Measurements from ENCODE around the gene PLD5. TPM values are rescaled to one million over a fixed set of nuclear protein-coding genes. Genes with fewer than 3 reads are reported as not detected.
"Not testable (repeated sequence)": the region's sequence is repeated elsewhere in the genome, so short reads cannot be mapped to it uniquely, and the experiment has no call there.

Gene PLD5
- total and polyA plus RNA-seq, 5 experiments from 2014 or later = 0.22 TPM; not detected in 4

DNA sequence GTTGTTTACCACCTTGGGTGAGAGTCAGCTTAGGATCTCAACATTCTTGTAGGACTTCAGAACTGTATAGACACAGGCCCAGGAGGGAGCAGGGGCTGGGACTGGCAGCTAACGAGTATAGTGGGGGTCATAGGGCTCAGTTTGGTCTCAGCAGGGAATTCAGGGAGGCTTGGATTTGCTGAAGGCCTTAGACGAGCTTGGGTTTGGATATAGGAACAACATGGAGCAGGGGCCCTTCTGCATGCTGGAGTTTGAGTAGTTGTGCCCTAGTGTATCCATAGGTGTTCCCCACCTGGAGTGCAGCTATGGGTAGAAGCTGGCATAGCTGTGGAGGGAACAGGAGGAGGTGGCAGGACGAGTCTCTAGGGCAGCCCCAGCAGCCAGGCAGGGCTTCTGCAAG is 462.2 kb downstream of the PLD5 start:
- no peaks in the 10 kb centered on the region for H3K4me1 Mint-ChIP-seq
- no peak for ATAC-seq

DNA sequence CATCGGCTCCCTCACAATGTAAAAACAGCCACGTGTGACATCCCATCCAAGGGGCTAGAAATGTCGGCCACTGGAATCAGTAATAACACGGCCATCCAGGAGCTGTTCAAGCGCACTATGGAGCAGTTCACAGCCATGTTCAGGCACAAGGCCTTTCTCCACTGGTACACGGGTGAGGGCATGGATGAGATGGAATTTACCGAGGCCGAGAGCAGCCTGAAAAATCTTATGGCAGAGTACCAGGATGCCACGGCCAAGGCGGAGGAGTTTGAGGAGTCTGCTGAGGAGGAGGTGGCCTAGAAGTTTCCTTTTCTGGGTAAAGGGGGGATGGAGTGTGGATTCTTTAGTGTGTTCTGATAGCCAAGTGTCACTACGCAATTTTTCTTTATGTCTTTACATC is 464.5 kb downstream of the PLD5 start:
- H3K4me3 Mint-ChIP-seq = no peak overlapping the region
- peaks cover 0 to 3% (median 0%) of the 10 kb centered on the region in 9 donors for H3K9me3 Mint-ChIP-seq
- no peak for ATAC-seq
- no peaks in the 10 kb centered on the region for H3K4me1 Mint-ChIP-seq
- H3K27ac Mint-ChIP-seq = no peak overlapping the region
- H3K27me3 Mint-ChIP-seq = peaks cover 0 to 3% (median 1%) of the 10 kb centered on the region in 5 donors
- no peak for DNase-seq
- H3K36me3 Mint-ChIP-seq = no peaks in the 10 kb centered on the region
- POLR2A ChIA-PET = no interaction called here

More for the DNA sequence above, 462.2 kb downstream of the PLD5 start:
- Mint-ChIP-seq H3K27ac (no peak overlapping the region), H3K36me3 (no peaks in the 10 kb centered on the region), H3K4me3 (no peak overlapping the region), H3K27me3 (peaks cover 0 to 2% (median 0%) of the 10 kb centered on the region in 5 donors), H3K9me3 (peaks cover 0 to 3% (median 0%) of the 10 kb centered on the region in 9 donors)
- POLR2A ChIA-PET = no interaction called here
- no peak for DNase-seq

DNA sequence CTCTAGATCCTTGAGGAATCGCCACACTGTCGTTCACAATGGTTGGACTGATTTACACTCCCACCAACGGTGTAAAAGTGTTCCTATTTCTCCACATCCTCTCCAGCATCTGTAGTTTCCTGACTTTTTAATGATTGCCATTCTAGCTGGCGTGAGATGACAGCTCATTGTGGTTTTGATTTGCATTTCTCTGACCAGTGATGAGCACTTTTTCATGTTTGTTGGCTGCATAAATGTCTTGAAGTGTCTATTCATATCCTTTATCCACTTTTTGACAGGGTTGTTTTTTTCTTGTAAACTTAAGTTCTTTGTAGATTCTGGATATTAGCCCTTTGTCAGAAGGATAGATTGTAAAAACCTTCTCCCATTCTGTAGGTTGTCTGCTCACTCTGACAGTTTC is 465.9 kb downstream of the PLD5 start:
- H3K27ac Mint-ChIP-seq, H3K36me3 Mint-ChIP-seq, ATAC-seq, H3K9me3 Mint-ChIP-seq, DNase-seq, H3K27me3 Mint-ChIP-seq, H3K4me1 Mint-ChIP-seq, POLR2A ChIA-PET, H3K4me3 Mint-ChIP-seq: not testable (repeated sequence)

DNA sequence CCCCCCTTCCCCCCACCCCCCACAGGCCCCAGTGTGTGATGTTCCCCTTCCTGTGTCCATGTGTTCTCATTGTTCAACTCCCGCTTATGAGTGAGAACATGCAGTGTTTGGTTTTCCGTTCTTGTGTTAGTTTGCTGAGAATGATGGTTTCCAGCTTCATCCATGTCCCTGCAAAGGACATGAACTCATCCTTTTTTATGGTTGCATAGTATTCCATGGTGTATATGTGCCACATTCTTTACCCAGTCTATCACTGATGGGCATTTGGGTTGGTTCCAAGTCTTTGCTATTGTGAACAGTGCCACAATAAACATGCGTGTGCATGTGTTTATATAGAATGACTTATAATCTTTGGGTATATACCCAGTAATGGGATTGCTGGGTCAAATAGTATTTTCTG is 466.3 kb downstream of the PLD5 start:
- H3K27me3 Mint-ChIP-seq = peaks cover 0 to 12% (median 3%) of the 10 kb centered on the region in 5 donors
- H3K36me3 Mint-ChIP-seq, H3K4me3 Mint-ChIP-seq, ATAC-seq, H3K9me3 Mint-ChIP-seq, DNase-seq, H3K4me1 Mint-ChIP-seq, POLR2A ChIA-PET, H3K27ac Mint-ChIP-seq: not testable (repeated sequence)

DNA sequence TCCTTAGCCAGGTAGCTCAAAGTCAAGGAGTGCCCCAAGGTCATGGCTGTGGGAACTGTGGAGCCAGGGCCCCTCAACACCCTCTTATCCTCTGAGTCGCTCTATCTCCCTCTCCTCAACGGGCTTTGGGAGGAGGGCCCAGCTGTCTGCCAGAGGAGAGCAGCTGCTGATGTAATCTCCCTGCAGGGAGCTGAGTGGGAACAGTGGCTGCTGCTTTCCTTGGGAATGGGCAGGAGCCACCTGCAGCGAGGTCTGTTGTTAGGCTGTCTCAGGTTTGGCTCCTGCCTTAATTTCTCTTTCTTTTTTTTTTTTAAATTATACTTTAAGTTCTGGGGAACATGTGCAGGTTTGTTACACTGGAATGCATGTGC is 466.8 kb downstream of the PLD5 start:
- no peak overlapping the region for H3K27ac Mint-ChIP-seq
- no peak for DNase-seq

DNA sequence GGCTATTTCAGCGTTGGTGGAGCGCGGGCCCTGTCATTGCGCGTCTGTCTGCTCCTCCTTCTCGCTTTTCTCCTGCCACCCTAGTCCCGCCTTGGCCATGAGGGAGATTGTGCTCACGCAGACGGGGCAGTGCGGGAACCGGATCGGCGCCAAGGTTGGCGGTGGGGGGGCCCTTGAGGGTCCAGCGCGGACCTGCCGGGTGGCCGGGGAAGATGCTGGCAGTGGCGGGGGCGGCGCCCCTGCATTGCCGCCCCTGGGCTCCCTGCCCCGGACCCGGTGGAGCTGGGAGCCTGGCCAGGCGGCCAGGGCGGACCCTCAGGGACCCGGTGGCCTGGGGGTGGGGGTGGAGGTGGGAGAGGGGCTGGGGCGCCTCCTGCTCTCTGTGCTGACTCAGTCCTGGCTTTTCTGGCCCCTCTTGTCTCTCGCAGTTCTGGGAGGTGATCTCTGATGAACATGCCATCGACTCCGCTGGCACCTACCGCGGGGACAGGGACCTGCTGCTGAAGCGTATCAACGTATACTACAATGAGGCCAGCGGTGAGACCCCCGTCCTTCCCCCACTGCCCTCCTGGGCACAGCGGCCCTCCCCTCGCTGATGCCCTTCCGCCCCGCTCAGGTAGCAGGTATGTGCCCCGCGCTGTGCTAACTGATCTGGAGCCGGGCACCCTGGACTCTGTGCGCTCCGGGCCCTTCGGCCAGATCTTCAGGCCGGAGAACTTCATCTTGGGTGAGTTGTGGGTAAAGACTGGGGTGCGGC is 467.3 kb downstream of the PLD5 start:
- Mint-ChIP-seq H3K4me3 (no peak overlapping the region), H3K27ac (no peak overlapping the region), H3K36me3 (no peaks in the 10 kb centered on the region), H3K9me3 (peaks cover 0 to 3% (median 0%) of the 10 kb centered on the region in 9 donors), H3K27me3 (peaks cover 0 to 15% (median 3%) of the 10 kb centered on the region in 5 donors), H3K4me1 (no peaks in the 10 kb centered on the region)
- POLR2A ChIA-PET = no interaction called here
- no peak for ATAC-seq
- no peak for DNase-seq

More for the DNA sequence above, 466.8 kb downstream of the PLD5 start:
- no peak for ATAC-seq
- POLR2A ChIA-PET = no interaction called here
- Mint-ChIP-seq H3K4me1 (no peaks in the 10 kb centered on the region), H3K27me3 (peaks cover 0 to 15% (median 3%) of the 10 kb centered on the region in 5 donors), H3K36me3 (no peaks in the 10 kb centered on the region), H3K4me3 (no peak overlapping the region), H3K9me3 (peaks cover 0 to 3% (median 0%) of the 10 kb centered on the region in 9 donors)

DNA sequence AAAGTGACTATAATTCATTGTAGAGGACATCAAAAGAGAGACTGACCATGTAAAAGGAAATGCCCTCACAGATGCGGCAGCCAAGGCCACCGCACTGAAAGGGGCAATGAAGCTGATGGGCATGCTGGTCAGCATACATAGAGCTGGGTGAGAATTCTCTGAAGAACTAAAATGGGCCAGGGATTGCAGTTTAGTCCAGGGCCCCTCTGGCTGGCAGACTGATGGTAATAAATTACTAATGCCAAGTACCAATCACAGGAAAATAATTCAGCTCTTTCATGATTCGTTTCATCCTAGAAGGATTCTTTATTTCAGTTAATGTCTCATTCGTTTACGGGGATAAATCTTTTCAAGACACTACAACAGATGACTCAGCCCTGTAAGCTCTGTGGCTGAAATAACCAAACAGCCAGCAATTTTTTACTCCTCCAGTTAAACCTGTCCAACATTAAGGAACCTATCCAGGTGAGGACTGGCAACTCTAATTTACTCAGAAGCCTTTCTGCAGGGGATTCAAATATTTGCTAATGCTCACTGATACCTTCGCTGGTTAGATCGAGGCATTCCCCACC is 468.7 kb downstream of the PLD5 start:
- peaks cover 0 to 3% (median 0%) of the 10 kb centered on the region in 9 donors for H3K9me3 Mint-ChIP-seq
- POLR2A ChIA-PET = no interaction called here
- no peak overlapping the region for H3K4me3 Mint-ChIP-seq
- H3K36me3 Mint-ChIP-seq = no peaks in the 10 kb centered on the region
- H3K27ac Mint-ChIP-seq = peak overlapping the region in 1 of 10 donors; percentile 7
- H3K27me3 Mint-ChIP-seq = peaks cover 0 to 15% (median 3%) of the 10 kb centered on the region in 5 donors
- H3K4me1 Mint-ChIP-seq = no peaks in the 10 kb centered on the region
- DNase-seq (no peak), ATAC-seq (no peak)

DNA sequence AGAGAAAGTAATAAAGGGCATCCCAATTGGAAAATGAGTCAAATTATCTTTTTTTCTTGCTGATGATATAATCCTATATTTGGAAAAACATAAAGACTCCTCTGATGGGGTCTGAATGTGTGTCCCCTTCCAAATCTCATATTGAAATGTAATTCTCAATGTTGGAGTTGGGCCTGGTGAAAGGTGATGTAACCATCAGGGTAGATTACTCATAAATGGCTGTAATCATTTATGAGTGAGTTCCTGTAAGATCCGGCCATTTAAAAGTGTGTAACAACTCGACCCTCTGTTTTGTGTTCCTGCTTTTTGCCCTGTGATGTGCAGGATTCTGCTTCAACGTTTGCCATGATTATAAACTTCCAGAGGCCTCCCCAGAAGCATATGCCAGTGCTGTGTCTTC is 481.3 kb downstream of the PLD5 start:
- ATAC-seq = no peak
- Mint-ChIP-seq H3K9me3 (peaks cover 0 to 17% (median 6%) of the 10 kb centered on the region in 9 donors), H3K27ac (no peak overlapping the region), H3K4me1 (no peaks in the 10 kb centered on the region), H3K4me3 (no peak overlapping the region), H3K36me3 (peaks cover 0 to 5% (median 1%) of the 10 kb centered on the region in 3 donors), H3K27me3 (peaks cover 0 to 10% (median 0%) of the 10 kb centered on the region in 5 donors)
- DNase-seq = no peak
- POLR2A ChIA-PET = no interaction called here

DNA sequence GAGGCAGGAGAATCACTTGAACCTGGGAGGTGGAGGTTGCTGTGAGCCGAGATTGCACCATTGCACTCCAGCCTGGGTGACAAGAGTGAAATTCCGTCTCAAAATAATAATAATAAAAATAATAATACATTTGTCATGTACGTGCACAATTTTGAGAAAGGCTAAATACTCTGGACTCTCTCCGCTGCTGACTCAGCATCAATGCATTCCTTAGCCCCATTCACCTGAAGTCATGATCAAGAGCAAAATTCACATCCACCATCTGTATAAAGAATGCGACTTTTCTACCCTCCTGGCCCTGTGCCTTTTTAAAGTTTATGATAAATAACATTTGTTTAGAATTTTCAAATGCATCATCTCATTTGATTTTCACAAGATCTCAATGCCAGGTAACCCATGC is 490.1 kb downstream of the PLD5 start:
- no peaks in the 10 kb centered on the region for H3K4me1 Mint-ChIP-seq
- H3K9me3 Mint-ChIP-seq = peaks cover 0 to 9% (median 0%) of the 10 kb centered on the region in 9 donors
- POLR2A ChIA-PET = no interaction called here
- H3K36me3 Mint-ChIP-seq = no peaks in the 10 kb centered on the region
- no peak overlapping the region for H3K27ac Mint-ChIP-seq
- H3K4me3 Mint-ChIP-seq = no peak overlapping the region
- peaks cover 12 to 34% (median 12%) of the 10 kb centered on the region in 5 donors for H3K27me3 Mint-ChIP-seq
- DNase-seq = no peak
- ATAC-seq = no peak

DNA sequence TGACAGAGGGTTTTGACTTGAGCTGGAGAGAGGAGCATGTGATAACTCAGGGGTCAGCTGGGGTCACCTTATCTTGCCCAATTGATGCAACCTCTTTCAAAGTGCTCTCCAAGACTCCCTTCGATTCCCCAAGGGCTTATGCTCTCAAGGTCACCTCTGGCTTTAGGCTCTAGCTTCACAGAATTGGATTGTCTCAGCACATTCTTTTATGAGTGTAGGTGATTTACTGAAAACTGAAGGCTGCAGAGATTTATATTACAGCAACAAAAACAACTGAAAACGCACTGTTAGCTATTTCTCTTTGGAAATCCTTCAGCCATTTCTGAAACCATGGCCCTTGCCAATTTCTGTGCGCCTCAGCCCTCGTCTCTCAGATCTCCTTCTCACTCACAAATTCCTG is 491.1 kb downstream of the PLD5 start:
- H3K36me3 Mint-ChIP-seq = no peaks in the 10 kb centered on the region
- POLR2A ChIA-PET = no interaction called here
- no peak overlapping the region for H3K27ac Mint-ChIP-seq
- ATAC-seq (no peak), DNase-seq (no peak)
- no peaks in the 10 kb centered on the region for H3K4me1 Mint-ChIP-seq
- no peak overlapping the region for H3K4me3 Mint-ChIP-seq
- peaks cover 12 to 30% (median 15%) of the 10 kb centered on the region in 5 donors for H3K27me3 Mint-ChIP-seq
- H3K9me3 Mint-ChIP-seq = peaks cover 0 to 9% (median 0%) of the 10 kb centered on the region in 9 donors
